GM19467 (cell line): ENCODE measurements around the gene UQCRHL.
"Not testable (repeated sequence)": the region's sequence is repeated elsewhere in the genome, so short reads cannot be mapped to it uniquely, and the experiment has no call there.

Experiments used
- ATAC-seq: cut with Tn5 transposase; IDR thresholded peaks from one replicate; pipeline ENCODE4 v1.9.1; 2021; ENCODE audit warnings: mild to moderate bottlenecking, moderate library complexity; ENCODE audit not compliant: unreplicated experiment

Gene UQCRHL

DNA sequence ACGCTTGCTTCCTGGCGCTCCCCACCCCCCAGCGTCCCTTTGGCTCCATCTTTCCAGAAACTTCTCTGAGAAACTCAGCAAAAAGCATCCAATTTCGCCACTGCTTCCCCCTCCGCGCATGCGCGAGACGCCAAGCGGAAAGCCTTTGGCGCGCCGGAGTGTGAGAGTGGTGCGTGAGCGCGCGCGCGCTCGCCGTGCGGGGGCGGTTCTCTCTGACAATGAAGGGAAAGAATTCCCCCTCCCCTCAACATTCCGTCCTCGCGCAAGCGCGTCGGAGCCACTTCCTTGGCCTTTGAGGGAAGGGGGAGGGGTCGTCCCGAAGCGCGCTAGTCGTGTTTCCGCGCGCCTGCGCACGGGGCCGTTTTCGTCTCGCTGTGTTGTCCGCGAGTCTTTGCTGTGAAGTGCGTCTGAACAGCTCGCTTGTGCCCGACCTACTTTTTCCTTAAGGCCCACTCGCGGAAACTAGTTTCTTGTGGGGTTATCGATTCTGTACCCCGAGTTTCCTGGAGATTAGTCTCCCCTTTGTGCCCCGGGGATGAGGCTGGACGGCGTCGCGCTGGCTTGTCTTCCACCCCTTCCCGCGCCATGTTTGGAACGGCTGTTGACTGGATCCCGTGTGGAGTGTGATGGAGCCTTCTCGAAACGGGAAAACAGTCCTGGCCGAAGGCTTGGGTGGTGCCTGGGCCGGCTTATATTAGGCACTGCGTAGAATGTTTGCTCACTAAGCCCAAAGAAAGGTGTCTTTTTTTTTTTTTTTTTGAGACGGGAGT, 28.5 kb upstream of the UQCRHL start:
- ATAC-seq: peak; percentile 48

DNA sequence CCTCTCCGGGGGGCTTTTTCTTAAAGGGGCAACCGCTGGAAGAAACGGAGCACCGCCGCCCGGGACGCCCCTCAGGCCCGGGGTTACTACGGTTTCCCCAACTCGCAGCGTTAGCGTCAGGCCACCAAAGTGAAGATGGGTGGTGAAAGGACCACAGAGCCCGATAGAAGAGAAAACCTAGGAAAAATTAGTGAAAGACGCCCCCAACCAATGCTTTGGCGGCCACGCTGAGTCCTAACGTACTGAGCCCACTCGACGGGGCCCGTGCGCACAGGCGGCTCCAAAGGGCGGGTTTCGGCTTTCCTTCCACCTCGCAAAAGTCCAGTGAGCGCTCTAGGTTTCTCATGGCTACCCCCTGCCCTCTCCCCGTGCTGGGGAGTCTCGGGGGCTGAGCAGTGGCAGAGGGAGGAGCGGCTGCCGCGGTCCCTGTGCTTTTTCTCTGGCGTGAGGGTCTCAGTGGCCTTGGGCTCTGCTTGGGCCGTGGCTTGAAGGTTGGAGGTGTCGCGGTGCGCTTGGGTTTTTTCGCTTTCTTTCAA, 27.8 kb upstream of the UQCRHL start:
- peak; percentile 4 for ATAC-seq

DNA sequence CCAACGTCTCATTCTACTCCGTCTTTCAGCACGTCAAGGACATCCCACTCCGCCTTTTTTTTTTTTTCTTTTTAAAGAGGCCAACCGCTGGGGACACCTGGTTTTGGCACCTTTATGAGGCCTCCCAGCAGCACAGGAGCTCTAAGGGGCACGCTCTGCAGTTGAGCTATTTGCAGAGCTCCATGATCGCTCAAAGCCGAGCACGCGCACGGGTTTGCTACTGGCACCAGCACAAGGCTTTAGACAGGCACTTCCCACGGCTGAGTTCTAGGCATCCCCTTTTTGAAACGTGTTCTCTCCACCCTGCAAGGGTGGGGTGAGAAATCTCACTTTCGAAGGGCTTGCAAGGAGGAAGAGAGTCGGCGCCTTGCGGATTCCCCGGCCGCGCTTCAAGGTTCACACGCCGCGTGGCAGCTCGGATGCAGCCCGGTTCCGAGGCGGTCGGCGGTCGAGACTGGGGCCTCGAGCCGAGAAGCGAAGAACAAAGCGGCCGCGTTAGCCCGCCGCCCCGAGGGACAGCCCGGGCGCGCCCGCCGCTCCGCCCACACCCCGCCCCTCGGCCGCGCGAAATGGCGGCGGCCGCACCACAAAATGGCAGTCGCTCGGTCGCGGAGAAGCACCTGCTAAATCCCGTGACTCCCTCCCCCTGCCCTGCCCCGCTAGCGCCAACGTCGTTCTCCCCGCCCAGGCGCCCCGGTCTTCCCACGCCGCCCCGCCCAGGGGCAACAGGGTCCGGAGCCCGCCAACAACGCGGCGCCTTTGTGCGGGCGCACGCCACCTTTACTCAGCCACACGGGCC, 27.2 kb upstream of the UQCRHL start:
- peak; percentile 41 for ATAC-seq

- no peak for ATAC-seq
These were observed 26.5 kb upstream of the UQCRHL start for GRCh38 chr1:15833842-15834405.

GRCh38 chr1:15833069-15833679, 25.7 kb upstream of the UQCRHL start:
- no peak for ATAC-seq

DNA sequence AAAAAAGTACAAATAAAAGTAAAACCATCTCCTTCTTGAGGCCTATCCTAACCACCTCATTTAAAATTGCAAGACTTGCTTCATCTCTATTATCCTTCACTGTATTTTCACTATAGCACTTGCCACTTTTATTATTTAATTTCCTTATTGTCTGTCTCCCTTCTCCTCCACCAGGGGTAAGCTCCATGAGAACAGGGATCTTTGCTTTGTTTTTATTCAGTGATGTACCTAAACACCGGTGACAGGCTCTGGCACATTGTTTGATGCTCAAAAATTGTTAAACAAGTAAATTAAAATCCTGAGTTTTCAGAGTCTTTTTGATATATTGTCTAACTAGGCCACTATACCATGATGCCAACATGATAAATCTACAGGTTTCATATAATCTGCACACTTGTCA, 22.8 kb upstream of the UQCRHL start:
- no peak for ATAC-seq

DNA sequence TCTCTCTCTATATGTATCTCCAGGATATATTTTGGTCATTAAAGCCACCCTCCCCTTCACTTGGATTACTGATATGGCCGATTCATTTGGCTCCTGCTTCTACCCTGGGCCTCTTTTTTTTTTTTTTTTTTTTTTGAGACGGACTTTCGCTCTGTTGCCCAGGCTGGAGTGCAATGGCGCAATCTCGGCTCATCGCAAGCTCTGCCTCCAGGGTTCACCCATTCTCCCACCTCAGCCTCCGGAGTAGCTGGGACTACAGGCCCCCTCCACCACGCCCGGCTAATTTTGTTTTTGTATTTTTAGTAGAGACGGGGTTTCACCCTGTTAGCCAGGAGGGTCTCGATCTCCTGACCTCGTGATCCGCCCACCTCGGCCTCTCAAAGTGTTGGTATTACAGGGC, 21.5 kb upstream of the UQCRHL start:
- ATAC-seq: not testable (repeated sequence)

DNA sequence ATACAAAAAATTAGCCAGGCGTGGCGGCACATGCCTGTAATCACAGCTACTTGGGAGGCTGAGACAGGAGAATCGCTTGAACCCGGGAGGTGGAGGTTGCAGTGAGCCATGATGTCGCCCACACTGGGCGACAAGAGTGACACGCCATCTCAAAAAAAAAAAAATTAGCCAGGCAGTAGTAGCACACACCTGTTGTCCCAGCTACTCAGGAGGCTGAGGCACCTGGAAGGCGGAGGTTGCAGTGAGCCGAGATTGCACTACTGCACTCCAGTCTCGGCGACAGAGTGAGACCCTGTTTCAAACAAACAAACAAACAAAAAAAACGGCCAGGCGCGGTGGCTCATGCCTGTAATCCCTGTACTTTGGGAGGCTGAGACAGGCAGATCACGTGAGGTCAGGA, 20.1 kb upstream of the UQCRHL start:
- not testable (repeated sequence) for ATAC-seq

DNA sequence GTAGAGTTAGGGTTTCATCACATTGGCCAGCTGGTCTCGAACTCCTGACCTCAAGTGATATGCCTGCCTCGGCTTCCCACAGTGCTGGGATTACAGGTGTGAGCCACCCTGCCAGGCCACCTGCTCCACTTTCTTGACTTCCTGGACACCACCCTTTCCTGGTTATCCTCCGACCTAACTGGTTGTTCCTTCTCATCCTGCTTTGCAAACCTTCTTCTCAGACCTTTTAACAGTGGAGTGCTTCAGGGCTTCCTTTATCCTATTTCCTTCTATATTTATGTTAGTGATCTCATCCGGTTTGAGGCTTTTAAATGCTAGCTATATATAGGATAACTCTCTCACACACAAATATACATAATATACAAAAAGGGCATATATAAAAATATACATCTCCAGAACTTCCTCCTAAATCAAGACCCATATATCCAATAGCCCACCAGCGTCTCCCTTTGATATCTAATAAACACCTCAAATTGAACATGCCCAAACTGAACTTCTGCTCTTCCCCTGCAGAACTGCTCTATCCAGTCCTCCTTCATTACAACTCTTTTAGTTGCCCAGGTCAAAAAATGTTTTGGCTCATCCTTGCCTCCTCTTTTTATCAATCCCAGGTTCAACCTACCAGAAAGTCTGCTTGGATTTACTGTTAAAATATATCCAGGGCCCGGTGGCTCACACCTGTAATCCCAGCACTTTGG, 19.5 kb upstream of the UQCRHL start:
- ATAC-seq: no peak

- no peak for ATAC-seq
These were observed 18.4 kb upstream of the UQCRHL start for GRCh38 chr1:15825800-15826199.

DNA sequence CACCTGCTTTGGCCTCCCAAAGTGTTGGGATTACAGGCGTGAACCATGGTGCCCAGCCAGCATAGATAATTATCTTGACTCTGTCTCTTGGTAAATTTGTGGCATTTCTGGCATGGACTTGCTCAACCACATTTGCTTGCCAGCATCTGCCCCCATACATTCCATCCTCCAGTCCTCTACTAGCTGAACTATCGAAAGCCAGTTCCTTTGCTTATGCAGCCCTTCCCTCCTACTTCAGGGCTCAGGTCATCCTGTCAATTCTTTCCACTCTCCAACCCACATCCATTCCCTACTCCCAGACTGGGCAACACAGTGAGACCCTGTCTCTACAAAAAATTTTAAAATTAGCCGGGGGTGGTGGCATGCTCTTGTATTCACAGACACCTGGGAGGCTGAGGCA, 13.0 kb upstream of the UQCRHL start:
- no peak for ATAC-seq

GRCh38 chr1:15816674-15817073, 9.2 kb upstream of the UQCRHL start:
- ATAC-seq: no peak

- no peak for ATAC-seq
These were observed 2.6 kb upstream of the UQCRHL start for GRCh38 chr1:15810073-15810472.

DNA sequence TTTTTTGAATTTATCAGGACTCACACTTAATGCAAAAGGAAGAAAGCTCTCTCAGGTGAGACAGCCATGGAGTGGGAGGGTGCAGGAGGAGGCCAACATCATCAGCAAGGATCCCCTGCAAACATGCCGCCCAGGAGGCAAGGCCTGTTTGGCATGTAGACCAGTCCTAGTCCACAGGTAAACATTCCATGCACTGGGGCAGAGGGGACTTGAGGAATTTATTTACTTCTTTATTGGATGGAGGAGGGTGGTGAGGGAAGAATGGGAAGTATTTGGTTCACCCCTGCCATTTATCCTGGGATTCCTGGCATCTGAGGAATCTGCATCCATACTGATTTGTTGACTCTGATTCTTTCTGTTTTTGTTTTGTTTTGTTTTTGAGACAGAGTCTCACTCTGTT, 1.5 kb upstream of the UQCRHL start:
- ATAC-seq: no peak

DNA sequence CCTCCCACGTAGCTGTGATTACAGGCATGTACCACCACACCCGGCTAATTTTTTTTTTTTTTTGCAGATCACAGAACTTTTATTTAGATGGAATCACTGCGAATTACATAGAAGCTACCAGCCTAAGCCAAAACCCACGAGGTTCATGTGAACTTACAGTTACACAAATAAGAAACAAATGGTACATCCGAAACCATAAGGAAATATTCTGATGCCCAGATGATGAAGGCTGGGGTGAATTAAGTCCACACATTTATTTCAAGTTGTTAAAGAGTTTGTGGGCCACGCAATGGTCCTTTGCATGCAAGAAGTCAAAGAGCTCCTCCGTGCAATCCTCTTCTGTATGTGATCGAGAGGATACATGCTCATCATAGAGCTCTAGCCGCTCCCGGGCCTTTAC, 328 bp downstream of the UQCRHL start:
- no peak for ATAC-seq

DNA sequence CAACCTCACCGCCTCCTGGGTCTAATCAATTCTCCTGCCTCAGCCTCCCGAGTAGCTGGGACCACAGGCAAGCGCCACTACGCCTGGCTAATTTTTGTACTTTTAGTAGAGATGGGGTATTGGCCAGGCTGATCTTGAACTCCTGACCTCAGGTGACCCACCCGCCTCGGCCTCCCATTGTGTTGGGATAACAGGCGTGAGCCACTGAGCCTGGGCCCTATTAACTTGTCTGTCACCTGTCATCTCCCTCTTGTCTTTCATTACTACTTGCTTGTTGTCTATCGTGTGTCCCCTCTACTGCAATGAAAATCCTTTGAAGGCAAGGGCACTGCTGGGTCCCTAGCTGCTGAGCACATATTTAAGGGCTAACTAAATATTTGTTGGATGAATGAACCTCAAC, 3.4 kb downstream of the UQCRHL start:
- ATAC-seq: no peak

GRCh38 chr1:15803380-15803779, 4.1 kb downstream of the UQCRHL start:
- no peak for ATAC-seq

GRCh38 chr1:15802234-15802965, 5.0 kb downstream of the UQCRHL start:
- no peak for ATAC-seq

GRCh38 chr1:15799928-15800835, 7.3 kb downstream of the UQCRHL start:
- ATAC-seq: no peak
